Occipital lobe (tissue), 2 donors: Measurements from ENCODE around the gene AMIGO2. TPM values are rescaled to one million over a fixed set of nuclear protein-coding genes. Genes with fewer than 3 reads are reported as not detected.
"Not testable (repeated sequence)": the region's sequence is repeated elsewhere in the genome, so short reads cannot be mapped to it uniquely, and the experiment has no call there.

ENCODE experiments used
- DNase-seq: peaks from one replicate; lab custom pipeline; 2025; lab: John Stamatoyannopoulos, UW
- total RNA-seq: library from RNA; depleted of rRNA; stranded (reverse); fragments of >200 nt; gene quantifications from one replicate; pipeline ENCODE4 v1.2.3, GENCODE V29; 2014

The AMIGO2 gene
- total RNA-seq, 1 donor from 2014 or later, result 8.1 TPM

GRCh38 chr12:47073951-47074350 lies 5.8 kb downstream of the AMIGO2 start:
- DNase-seq, result no peak

- no peak for DNase-seq
These were observed 8.4 kb downstream of the AMIGO2 start for GRCh38 chr12:47071241-47071852.

- DNase-seq, result no peak
These were observed 9.4 kb downstream of the AMIGO2 start for GRCh38 chr12:47070310-47070709.

- no peak for DNase-seq
These were observed 11.2 kb downstream of the AMIGO2 start for GRCh38 chr12:47068539-47068938.

GRCh38 chr12:47067771-47068431 lies 11.9 kb downstream of the AMIGO2 start:
- DNase-seq, result no peak

- no peak for DNase-seq
These were observed 12.6 kb downstream of the AMIGO2 start for GRCh38 chr12:47067176-47067575.

- no peak for DNase-seq
These were observed 13.3 kb downstream of the AMIGO2 start for GRCh38 chr12:47066278-47067025.

GRCh38 chr12:47065546-47065945 lies 14.2 kb downstream of the AMIGO2 start:
- no peak for DNase-seq

- DNase-seq, result not testable (repeated sequence)
These were observed 21.1 kb downstream of the AMIGO2 start for GRCh38 chr12:47058640-47059039.

GRCh38 chr12:47056944-47057343 lies 22.8 kb downstream of the AMIGO2 start:
- DNase-seq, result not testable (repeated sequence)

GRCh38 chr12:47055856-47056255 lies 23.9 kb downstream of the AMIGO2 start:
- DNase-seq, result not testable (repeated sequence)

GRCh38 chr12:47054659-47055058 lies 25.1 kb downstream of the AMIGO2 start:
- DNase-seq, result no peak

GRCh38 chr12:47053961-47054360 lies 25.8 kb downstream of the AMIGO2 start:
- DNase-seq, result no peak

- no peak for DNase-seq
These were observed 27.5 kb downstream of the AMIGO2 start for GRCh38 chr12:47052274-47052673.

- DNase-seq, result not testable (repeated sequence)
These were observed 28.5 kb downstream of the AMIGO2 start for GRCh38 chr12:47051291-47051690.

GRCh38 chr12:47048541-47048940 lies 31.2 kb downstream of the AMIGO2 start:
- DNase-seq, result no peak

- no peak for DNase-seq
These were observed 38.4 kb downstream of the AMIGO2 start for GRCh38 chr12:47041327-47041726.

GRCh38 chr12:47039756-47040155 lies 40.0 kb downstream of the AMIGO2 start:
- DNase-seq, result no peak

GRCh38 chr12:47039079-47039478 lies 40.7 kb downstream of the AMIGO2 start:
- DNase-seq, result no peak

- no peak for DNase-seq
These were observed 41.5 kb downstream of the AMIGO2 start for GRCh38 chr12:47038270-47038748.

GRCh38 chr12:47035484-47035883 lies 44.3 kb downstream of the AMIGO2 start:
- DNase-seq, result no peak

GRCh38 chr12:47034661-47035060 lies 45.1 kb downstream of the AMIGO2 start:
- no peak for DNase-seq
